ENCODE data around the gene CNOT1.
A peak's percentile ranks its signal among the peaks of the same experiment; 100 is the strongest.
"Not testable (repeated sequence)": the region's sequence is repeated elsewhere in the genome, so short reads cannot be mapped to it uniquely, and the experiment has no call there.

The CNOT1 gene

DNA sequence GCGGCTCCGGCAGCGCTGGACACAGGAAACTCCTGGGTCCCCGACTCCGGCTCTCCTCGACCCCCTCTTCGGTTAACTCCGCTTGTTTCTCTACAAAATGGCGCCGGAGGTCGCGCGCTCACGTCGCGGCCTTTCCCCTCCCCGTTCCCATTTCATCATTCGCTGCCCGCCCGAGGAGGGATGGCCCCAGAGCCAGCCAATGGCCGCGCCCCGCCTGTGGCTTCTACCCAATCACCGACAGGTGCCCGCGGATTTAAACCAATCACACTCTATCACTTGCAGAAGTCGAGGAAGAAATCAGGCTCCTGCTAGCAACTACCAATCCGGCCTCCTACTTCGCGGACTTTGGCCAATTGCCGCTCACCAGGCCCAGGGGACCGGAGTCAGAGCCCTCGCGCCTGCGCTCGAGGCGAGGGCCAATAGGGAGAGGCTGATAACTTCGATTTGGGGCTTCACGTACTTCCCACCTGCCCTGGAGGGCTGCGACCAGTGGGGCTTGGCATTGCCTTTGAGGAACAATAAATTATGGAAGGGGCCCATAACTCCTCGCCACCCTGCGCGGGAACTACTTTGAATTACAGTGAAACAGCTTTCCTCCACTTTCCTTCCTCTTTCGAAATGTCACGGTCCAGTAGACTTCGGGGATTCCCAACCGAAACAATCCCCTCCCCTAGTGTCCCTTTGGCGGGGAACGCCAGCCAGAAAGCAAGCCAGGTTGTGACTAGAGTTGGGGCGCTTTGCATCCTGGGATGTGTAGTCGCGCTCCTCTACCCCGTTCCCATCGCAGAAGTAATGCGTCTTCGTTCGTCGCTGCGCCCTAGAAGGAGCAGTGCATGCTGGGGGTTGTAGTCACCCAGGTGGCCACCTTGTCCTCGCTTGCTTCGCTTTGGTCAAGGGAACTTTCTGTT, at the start of gene CNOT1:
Gene CNOT1 (minus strand): TSS at position 94 of the 908 bp plus-strand sequence. CDS start 30,489 bp downstream, outside the sequence.
- peak; percentile 95 for DNase-seq

DNA sequence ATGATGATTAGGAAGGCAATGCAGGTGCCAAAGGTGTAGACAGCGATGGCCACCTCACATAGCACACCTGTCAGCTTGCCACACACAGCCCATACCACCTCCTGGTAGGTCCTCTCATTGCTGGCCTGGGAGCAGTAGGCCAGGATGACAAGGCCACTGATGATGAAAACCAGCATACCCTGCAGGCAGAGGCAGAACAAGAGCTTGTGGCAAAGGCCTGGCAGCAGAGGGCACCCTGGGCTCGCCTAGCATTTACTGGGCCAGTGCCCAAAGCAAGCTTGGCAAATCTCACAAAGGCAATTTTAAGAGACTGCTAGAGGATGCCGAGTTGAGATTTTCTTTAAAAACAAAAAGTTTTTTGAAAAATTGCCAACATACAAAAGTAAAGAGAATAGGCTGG, 49.1 kb upstream of the CNOT1 start:
- no peak for DNase-seq

DNA sequence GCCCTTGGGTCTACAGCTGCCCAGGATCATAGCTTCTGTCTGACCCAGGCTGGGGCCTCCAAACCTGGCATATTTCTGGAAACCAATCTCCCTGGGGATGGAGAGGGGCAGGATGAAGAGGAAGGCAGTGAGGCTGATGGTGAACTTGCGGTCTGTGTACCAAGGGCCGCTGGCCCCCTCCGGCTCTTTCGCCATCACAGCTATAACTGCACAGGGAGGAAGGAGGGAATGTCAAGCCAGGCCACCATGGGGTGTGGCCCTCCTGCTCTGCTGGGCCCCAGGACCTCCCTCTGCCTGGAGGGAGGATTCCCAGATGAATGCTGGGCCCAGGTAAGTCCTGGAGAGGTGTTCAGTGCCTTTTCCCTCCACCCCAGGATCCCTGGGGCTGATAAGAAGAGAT, 48.6 kb upstream of the CNOT1 start:
- no peak for DNase-seq

DNA sequence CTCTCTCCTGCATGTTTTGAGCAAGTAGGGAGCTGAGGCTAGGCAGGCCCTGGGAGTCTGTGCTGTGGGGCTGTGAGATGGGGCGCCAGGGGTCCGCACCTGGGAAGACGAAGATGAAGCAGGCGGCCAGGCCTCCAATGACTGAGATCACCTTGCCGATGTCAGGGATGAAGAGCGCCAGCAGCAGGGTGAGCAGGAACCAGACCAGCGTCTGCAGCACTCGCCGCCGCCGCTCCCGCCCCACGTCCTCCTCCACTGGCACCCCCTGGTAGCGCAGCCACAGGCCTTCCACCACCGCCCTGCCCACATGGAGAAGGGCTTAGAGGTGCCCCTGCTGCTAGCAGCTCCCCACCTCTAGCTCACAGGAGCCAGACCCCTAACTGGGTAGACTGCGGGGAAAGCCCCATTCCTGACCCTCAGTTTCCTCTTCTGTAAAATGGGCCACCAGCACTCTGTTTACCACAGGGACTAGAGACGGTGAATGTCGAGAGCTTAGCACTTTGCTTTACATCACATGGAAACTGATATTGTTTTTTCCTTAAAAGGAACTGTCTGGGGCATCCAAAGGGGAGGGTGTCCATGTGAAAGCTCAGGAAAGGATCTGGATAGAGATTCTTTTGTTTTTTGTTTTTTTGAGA, 41.4 kb upstream of the CNOT1 start:
- no peak for DNase-seq

DNA sequence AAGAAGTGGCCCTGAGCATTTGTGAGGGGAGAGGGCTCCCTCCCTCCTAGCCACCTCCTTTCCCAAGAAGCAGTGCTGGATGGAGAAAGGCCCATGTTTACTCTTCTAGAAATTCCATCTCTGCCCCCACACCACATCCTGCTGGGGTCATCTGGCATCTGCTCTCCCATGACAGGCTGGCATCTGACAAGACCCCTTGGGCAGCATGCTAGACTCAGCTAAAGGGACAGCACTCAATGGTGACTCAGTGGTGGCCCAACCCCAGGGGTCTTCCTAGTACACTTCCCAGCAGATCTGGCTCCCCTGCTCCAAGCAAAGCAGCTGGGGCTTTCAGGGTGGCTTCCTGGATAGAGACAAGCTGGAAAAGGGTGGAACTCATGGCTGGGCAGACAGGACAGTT, 40.6 kb upstream of the CNOT1 start:
- DNase-seq = no peak

DNA sequence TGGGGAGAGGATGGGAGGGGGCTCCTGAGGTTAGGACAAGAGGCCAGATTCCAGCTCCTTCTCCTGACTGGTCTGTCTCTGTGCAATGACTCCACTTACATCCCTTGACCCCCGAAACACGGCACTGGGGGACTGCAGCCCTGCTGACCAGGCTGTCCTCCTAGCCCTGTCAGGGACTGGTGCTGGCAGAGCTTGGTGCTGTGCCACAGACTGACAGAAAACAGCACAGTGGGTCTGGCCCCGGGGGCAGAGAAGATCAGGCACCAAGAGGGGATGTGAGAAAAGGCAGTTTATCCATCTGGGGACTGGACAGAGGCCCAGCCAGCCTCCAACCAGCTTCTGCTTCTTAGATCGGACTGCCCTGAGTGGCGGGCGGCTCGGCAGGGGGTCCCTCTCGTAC, 35.6 kb upstream of the CNOT1 start:
- no peak for DNase-seq

DNA sequence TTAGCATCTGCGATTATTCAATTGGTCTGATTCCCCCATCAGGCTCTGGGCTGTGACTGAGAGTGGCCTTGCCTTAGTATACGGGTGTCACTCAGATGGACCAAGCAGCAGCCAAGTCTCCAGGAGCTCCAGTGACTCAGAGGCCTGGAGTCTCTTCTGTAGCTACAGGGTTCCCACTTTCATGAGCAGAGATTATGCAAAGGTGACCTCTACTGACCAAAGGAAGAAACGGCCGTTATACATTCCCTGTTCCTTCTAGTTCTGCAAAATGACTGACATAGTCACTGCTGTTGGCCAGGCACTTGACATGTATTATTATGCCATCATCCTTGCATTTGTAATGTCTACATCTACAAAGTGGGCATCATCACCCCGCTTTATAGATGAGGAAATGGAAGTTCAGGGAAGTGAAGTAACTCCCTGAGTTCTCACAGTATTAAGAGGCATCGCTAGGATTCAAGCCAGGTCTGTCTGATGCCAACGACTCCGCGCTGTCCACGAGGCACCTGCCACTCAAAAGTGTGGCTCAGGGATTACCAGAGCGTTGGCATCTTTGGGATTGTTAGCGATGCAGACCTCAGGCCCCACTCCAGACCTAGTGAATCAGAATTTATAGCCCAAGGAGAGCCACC, 31.7 kb upstream of the CNOT1 start:
- peak; percentile 31 for DNase-seq

DNA sequence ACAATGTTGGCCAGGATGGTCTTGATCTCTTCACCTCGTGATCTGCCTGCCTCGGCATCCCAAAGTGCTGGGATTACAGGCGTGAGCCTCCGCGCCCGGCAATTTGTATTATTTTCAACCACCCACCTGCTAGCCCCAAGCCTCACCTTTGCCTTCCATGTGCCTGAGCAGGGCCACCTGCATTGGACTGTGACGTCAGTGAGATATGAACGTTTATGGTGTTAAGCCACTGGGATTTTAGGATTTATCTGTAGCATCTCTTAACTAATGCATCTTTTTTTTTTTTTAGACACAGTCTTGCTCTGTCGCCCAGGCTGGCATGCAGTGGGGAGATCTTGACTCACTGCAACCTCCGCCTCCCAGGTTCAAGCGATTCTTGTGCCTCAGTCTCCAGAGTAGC, 30.3 kb upstream of the CNOT1 start:
- DNase-seq = not testable (repeated sequence)

DNA sequence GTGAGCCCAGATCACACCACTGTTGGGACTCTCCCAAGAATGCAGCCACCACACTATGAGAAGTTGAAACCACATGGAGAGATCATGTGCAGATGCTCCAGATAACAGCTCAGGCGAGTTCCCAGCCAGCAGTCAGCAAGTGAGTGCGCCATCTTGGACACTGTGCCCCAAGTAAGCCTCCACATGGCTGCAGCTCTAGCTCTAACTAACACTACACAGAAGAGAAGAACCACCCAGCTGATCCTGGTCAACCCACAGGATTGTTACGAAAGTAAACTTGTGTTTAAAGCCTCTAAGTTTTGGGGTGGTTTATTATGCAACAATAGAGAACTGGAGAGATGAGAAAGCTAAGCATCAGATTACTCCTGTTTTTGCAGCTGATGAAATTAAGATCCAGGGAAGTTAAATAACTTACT, 29.2 kb upstream of the CNOT1 start:
- no peak for DNase-seq

DNA sequence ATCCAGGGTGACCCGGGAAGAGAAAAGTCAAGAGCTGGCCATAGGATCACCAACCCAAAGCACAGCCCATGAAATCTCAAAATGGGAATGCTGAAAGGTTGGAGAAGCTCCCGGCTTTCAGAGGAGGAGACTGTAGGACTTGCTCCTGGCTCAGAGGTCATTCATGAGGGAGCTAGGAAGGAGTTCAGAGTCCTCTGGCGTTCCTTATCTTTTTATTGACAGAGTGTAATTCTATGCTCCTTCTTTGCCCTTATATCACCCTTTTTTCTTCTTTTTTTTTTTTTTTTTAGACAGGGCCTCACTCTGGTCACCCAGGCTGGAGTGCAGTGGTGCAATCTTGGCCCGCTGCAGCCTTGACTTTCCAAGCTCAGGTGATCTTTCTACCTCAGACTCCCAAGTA, 27.3 kb upstream of the CNOT1 start:
- DNase-seq = no peak

DNA sequence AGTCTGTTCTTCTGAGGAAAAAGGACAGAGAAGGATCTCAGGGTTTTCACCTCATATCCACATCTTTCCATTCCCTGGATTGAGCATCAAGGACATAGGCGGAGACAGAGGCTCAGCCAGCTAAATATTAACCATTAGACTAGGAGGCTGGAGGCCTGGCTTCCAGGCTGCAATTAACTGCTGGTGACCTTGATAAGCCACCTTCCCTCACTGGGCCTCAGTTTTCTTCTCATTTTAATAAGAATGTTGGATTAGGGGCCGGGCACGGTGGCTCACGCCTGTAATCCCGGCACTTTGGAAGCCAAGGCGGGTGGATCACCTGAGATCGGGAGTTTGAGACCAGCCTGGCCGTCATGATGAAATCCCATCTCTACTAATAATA, 25.6 kb upstream of the CNOT1 start:
- DNase-seq = no peak

DNA sequence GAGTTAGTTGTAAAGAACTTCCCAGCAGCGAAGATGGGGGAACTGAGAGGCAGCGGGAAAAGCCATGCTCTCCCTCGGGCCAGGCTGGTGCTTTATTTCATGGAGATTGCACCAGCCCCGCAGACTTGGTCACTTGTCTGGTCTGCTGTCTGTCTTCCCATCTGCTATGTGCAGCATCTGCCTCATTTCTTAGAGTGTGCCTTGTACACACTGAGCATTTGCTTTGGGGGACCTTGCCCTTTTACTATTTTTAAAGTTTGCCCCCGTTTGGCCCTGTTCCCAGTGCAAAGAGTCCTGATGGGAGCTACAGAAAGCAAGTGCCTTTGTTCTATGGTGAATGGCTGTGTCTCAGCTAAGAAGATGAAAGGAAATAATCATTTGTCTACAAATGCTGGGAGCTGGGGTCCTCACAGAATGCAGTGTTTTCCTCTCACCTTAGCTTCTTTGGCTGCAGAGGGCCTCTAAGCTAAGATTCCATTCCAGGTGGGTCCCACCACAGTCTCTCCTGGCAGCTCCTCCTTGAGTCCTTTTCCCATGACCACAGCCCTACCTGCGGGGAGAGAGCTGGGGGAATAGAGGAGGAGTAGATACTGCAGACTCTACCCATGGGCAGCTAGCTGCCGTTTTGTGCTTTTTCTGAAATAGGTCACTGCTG, 25.1 kb upstream of the CNOT1 start:
- DNase-seq = no peak

DNA sequence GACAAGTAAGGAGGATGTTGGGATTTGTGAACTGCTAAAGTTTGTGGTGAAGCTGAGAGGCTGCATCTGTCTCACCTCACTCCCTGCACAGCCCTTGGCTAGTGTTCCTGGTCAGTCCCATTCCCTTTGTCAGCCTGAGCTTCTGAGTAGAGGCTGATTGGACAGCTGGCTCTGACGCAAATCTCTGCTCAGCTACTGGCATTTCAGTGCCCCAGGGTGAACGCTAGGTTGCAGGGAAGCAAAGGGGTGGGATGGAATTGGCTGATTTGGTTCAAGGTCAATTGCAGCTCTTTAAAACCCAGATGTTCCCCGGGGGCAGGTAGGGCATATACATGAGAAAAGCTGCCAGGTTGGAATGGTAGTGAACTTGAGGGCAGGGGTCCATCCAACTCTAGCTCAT, 23.1 kb upstream of the CNOT1 start:
- DNase-seq = no peak

DNA sequence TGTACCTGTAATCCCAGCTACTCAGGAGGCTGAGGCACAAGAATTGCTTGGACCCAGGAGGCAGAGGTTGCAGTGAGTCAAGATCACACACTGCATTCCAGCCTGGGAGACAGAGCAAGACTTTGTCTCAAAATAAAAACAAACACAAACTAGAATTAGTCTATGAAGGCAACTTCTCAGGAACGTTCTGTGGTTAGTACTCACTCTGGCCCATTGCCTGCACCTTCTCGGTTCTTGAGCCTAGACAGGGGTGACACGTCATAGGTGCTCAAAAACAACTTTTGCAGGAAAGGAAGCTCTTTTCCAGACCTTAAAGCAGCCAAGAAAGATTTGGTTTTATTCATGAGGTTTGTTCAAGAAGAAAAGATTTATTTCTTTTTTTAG, 22.3 kb upstream of the CNOT1 start:
- no peak for DNase-seq

DNA sequence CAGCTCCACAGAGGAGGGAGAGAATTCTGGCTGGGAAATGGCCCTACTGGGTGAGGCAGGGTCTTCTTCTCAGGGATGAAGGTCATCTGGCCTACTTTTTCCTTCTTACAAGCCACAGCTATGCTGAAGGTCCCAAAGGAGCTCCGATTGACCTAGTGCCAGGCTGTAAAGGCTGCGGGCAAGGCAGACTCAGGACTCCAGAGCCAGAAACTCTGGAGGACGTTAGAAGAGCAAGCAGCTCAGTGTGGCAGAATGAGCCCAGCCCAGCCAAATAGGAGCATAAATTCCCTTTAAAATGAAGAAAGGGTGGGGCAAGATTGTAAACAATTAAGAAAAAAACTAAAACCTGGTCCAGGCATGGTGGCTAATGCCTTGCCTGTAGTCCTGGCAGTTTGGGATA, 20.1 kb upstream of the CNOT1 start:
- DNase-seq = no peak

DNA sequence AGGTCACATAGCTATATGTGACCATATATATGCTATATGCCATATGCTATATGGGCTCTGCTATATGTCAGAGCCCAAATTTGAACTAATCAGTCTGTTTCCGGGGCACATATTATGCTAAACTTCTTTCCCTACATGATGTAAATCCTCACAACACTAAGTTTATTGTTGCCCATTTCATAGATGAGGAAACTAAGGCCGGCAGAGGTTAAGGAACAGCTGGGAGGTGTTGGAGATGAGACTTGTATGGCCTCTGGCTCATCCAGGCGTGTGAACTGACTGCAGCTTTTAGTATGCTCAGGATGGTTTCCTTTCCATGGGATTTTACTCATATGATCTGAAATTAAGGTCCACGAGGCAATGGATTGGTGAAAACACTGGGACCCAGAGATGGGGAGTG, 17.5 kb upstream of the CNOT1 start:
- no peak for DNase-seq

DNA sequence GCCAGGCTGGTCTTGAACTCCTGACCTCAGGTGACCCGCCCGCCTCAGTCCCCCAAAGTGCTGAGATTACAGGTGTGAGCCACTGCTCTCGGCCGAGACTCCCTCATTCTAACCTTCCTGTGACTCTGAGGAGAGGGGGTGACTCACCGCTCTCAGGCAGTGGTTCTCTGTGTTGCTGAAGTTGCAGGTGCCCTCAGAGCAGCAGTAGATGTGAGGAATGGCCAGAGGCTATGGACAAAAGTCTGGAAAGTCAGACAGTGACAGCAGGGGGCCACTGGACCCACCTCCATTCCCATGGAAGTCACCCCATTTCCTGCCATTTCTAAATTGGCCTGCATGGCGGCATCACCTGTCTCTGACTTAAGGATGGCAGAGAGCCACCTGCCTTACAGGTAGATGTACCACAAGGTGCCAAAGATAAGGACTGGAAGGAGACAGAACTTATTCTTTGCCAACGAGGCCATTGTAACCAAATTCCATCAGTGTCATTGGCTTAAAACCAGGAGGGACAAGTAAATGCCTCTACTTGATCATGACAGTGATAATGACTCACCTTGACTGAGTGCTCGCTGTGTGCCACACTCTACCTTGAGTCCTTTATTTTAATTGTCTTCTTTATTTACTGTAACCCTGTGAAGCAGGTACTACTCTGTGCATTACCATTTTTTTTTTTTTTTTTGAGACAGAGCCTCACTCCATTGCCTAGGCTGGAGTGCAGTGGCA, 15.3 kb upstream of the CNOT1 start:
- DNase-seq = no peak

DNA sequence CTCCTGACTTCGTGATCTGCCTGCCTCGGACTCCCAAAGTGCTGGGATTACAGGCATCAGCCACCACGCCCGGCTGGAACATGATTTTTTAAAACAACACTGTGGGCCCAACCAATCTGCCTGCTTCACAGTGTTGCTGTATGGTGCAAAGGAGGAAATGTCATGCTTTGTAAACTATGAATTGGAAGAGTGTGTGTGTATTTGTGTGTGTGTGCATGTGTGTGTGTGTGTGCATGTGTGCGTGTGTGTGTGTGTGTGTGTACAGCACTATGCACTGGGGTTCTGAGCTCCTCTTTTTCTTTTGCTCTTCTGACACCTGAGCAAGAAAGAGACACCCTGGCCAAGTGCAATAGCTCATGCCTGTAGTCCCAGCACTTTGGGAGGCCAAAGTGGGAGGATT, 14.5 kb upstream of the CNOT1 start:
- DNase-seq = no peak

DNA sequence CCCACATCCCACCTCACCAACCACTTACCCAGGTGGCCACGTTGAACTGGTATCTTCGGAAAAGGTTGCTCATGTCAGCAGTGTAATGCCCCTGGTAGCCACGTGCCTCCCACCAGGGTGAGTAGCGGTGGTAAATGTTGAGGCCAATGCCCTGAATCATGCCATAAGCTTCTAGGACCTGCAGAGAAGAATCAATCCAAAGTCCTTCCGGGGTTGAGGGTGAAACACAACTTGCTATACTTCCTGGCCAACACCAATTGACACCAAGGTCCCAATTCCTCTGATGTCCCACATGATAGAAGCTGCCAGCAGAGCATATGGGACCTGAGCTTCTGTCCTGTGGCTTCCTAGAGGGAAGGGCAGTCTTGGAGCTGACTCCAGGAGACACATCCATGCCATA, 11.3 kb upstream of the CNOT1 start:
- no peak for DNase-seq

DNA sequence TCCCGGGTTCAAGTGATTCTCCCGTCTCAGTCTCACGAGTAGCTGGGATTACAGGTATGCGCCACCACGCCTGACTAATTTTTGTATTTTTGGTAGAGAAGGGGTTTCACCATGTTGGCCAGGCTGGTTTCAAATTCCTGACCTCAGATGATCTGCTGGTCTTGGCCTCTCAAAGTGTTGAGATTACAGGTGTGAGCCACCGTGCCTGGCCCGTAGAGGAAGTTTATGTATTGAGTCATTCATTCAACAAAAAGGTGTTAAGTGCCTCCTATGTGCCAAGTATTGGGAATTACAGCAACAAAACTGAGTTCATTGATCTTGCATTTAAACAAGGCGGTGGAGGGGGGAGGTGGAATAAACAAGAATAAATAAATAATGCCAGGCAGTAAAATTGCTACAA, 10.2 kb upstream of the CNOT1 start:
- no peak for DNase-seq

DNA sequence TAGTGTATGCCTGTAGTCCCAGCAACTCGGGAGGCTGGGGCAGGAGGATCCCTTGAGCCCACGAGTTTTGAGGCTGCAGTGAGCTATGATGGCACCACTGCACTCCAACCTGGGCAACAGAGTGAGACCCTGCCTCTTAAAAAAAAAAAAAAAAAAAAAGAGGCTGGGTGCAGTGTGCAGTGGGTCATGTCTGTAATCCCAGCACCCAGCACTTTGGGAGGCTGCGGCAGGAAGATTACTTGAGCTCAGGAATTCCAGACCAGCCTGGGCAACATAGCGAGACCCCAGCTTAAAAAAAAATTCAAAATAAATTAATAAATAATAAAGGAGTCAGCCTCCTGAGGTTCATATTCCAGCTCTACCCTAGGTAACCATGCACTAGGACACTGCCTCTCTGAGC, 9.6 kb upstream of the CNOT1 start:
- no peak for DNase-seq

DNA sequence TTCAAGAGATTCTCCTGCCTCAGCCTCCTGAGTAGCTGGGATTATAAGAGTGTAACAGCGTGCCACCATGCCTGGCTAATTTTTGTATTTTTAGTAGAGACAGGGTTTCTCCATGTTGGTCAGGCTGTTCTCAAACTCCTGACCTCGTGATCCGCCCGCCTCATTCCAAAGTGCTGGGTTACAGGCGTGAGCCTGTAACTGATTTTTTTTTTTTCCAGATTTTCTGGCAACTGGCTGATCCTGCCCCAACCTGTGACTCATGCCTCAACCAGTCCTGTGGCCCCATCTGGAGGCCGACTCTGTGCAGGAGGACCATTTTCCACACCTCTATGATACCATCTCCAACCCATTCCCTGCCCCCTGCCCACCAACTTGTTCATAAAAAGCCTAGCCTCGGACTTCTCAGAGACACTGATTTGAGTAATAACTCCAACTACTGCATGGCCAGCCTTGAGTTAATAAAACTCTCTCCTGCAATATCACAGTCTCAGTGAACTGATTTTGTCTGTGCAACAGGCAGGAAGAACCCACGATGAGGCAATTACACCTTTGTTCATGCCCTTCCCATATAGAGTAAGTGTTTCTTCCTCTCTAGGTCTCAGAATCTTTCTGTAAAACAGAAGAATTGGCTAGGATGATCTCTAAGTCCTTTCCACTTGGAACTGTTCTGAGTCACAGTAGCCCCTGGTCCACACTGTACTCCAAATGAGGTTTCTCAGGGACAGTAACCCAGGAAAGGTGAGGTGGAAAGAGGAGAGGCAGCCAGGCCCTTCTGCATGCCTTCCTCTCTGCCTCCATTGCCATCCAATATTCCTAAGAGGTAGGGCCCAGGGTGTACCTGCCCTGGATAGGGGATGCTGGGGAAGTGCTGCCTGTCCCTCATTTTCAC, 8.8 kb upstream of the CNOT1 start:
- DNase-seq = no peak

Data from NCI-H1417 treated with DMSO at 0.1 percent for 48 hours (cell line).